GM21526 (cell line): ENCODE data around the gene SLC5A12.
"Not testable (repeated sequence)": the region's sequence is repeated elsewhere in the genome, so short reads cannot be mapped to it uniquely, and the experiment has no call there.

Source experiments
- ATAC-seq: cut with Tn5 transposase; IDR thresholded peaks from one replicate; pipeline ENCODE4 v1.9.1; 2021; ENCODE audit warnings: moderate library complexity; ENCODE audit not compliant: unreplicated experiment, low FRiP score

The SLC5A12 gene

GRCh38 chr11:26665946-26666345, 55.9 kb downstream of the SLC5A12 start:
- no peak for ATAC-seq

DNA sequence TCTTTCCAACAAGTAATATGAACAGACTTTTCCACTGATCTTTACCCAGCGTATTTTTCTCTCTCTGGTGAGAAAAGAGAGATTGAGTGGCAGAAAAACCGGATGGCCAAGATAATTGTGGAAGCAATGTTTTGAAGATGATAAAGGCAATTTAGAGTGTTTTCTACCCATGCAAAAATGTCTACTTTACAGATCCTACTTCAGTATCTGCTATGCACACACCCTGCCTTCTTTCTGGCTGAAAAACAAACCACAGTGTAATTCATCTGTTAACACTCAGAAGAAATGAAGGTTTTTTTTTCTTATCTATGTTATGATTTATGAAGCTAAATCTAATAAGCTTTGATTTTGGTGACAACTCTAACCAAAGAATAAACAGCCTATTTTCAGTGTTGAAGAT, 56.8 kb downstream of the SLC5A12 start:
- ATAC-seq = no peak

DNA sequence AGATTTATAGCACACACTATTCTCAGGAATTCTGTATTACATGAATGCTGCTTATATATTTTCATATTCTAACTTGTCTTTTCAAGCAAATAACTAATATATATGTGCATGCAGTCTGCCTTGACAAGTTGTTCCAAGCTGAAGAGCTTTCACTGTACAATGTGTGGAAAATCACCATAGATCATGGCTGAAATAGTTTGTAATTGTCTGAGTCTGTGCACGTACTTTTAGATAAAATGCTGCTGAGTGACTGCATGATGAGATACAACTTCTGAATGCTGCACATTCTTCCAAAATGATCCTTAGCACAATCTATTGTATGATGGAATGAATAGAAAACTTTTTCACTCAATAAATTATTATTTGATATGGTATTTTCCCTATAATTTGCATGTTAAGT, 58.9 kb downstream of the SLC5A12 start:
- no peak for ATAC-seq

- no peak for ATAC-seq
Measured at GRCh38 chr11:26655287-26655686, 66.6 kb downstream of the SLC5A12 start.

DNA sequence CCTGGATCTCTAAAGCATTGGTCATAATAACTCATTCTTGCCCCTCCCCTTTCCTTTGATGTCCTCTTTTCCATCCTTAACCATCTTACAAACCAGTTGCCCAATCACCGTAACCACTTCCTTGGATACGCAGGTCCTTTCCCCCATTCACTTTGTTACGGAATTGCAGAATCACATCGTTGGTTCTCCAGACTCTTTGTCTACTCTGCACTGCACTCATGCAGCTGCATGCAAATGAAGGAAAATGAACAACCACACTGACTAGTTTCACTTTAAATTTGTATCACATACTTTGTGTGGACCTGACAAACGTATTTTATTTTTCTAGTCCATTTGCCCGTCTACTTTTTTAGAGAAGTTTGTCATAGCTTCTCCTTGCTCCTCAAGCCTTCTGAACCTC, 69.9 kb downstream of the SLC5A12 start:
- ATAC-seq = no peak

GRCh38 chr11:26649884-26650283, 72.0 kb downstream of the SLC5A12 start:
- peak; percentile 87 for ATAC-seq

DNA sequence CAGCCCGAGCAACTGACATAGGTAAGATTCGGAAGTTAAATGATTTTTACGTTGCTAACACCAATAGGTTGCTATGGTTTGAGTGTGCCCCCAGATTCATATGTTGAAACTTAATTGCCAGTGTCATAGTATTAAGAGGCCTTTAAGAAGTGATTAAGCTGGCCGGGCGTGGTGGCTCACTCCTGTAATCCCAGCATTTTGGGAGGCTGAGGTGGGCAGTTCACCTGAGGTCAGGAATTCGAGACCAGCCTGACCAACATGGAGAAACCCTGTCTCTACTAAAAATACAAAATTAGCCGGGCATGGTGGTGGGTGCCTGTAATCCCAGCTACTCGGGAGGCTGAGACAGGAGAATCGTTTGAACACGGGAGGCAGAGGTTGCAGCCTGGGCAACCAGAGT, 78.5 kb downstream of the SLC5A12 start:
- not testable (repeated sequence) for ATAC-seq

GRCh38 chr11:26632691-26633159, 89.1 kb downstream of the SLC5A12 start:
- no peak for ATAC-seq

DNA sequence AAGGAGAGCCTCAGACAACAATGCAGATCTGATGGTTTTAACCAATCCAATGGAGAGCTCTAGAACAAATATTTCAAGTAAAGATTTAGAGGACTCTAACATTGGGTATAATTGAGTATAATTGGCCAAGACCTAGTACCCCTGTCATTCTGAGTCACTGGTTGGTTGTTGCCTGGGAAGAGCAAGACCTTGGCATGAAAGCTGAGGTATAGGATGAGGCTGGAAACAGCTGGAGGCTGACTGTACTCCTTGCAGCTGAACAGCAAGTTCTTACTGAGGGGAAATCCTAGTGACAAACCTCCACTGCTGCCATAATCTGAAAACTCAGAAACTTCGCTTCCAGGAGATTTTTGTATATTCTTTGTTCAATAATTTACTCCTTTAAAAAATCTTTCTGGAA, 95.5 kb downstream of the SLC5A12 start:
- no peak for ATAC-seq

DNA sequence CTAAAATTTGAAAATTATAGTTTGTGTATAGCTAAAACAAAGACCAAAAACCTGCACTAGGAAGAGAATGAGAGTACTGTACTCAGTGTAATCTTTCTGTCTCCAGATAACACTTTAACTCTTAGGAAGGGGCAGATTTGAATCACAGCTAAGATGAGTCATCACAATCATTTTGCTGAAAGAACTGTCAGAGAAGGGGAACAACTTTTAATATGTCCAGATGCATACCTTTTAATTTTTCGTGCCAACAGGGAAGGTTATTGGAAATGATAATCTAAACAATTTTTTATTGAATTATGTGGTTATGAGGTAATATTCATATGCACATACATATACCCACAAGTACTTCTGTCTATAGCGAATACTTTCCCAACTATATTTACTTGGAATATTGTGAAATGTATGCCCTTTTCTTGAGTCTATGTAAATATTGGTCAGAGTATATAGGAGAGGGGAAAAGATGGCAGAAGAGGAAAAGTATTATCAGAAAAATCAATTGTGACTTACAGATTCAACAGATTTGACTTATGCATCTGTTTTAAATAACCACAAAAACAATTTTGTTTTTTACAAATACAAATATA, 98.7 kb downstream of the SLC5A12 start:
- ATAC-seq = no peak

GRCh38 chr11:26622181-26622580, 99.7 kb downstream of the SLC5A12 start:
- no peak for ATAC-seq

DNA sequence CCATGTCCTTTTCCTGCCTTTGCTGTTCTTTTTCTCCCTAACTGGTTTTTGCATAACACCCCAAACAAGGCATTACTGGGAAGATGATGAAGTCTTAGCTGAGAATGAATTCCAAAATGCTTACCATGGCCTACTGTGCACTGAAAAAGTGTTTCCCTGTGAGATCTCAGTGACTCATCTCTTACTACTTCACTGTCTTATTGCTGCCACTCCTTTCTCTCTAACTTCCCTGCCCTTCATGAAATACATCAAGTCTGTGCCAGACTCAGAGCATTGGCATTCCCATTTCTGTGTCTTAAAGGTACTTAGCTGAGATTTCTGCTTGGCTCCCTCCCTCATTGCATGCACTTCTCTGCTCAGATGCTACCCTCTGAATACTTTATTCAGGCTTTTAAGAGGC, 100.7 kb downstream of the SLC5A12 start:
- no peak for ATAC-seq

DNA sequence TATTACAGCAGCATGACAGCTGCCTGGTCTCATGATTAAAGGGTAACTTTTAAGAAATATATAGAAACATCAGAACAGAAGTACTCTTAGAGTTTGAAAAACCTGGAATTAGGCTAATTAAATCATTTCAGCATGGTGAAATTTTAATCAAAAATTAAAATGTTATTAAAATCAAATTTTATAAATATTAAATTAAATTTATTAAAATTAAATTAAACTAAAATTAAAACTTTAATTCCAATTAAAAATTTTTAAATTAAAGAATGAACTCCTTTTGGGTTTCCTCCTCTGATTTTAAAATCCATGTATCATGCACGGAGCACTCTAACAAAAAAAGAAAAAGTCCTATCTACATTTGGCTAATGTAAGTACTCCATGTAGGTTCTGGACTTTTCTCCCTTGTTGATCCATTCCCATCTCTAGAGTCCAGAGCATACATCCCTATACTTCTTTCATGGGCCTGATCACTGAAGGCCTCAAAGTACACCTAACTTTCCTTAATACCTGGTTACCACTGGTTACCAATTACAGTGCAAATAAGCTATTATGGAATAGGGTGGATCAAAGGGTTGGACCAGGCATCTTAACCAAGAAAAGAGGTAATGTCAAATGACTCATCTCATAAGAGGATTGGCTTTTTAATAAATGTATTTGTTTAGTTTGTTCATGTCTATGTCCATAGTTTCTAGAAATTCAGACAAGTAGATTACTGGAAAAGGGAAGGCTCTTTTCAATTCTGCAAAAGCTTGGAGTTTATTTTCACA, 101.4 kb downstream of the SLC5A12 start:
- ATAC-seq = no peak

DNA sequence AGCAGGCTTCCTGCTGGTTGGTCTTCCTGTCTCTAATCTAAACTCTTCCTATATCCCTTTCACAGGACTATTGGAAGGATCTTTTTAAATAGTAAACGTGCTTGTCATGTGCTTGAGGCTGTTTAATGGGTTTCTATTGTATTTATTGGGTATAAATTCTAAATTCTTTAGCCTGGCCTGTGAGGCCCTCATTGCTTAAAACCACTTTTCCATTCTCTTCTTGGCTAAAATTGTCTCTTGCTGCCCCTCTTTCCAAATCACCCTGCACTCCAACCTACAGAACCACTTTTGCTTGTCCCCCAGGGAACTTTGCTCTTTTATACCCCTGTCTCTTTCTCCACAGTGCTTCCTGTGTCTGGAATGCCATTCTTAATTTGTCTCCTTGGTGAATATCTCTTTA, 103.4 kb downstream of the SLC5A12 start:
- ATAC-seq = no peak
